GM12878 (cell line): ENCODE results near the gene SMIM35. TPM values are rescaled to one million over a fixed set of nuclear protein-coding genes. Genes with fewer than 3 reads are reported as not detected.

Experiments used
- ASH2L ChIP-seq: fragments of 300-600, 200-600 bp; sonication (generic); IDR thresholded peaks from 2 replicates; pipeline ENCODE4 v1.6.1; 2017; ENCODE audit warnings: low read depth, mild to moderate bottlenecking, borderline replicate concordance
- CBX3 ChIP-seq: fragments of 200-600 bp; sonication (generic); IDR thresholded peaks from 2 replicates; pipeline ENCODE4 v1.6.1; 2016; ENCODE audit warnings: low read depth, borderline replicate concordance
- CREM ChIP-seq: IDR thresholded peaks from 2 replicates; pipeline ENCODE4 v1.6.1; 2014; ENCODE audit warnings: antibody characterized with exemption, low read depth
- MEF2A ChIP-seq: IDR thresholded peaks from 2 replicates; pipeline ENCODE4 v1.6.1; 2011; ENCODE audit warnings: low read depth, mild to moderate bottlenecking, low read length, moderate library complexity; ENCODE audit not compliant: insufficient read depth
- MYB ChIP-seq: fragments of 150-350 bp; IDR thresholded peaks from 2 replicates; pipeline ENCODE4 v1.6.1; 2014; ENCODE audit warnings: mild to moderate bottlenecking, low read depth, low read length, borderline replicate concordance
- POLR2AphosphoS5 ChIP-seq: IDR thresholded peaks from 2 replicates; pipeline ENCODE4 v1.6.1; 2011; ENCODE audit warnings: mild to moderate bottlenecking, low read length, inconsistent platforms
- RBBP5 ChIP-seq: fragments of 200-600 bp; sonication (generic); conservative IDR thresholded peaks from 2 replicates; pipeline ENCODE4 v1.6.1; 2016
- SPI1 ChIP-seq: IDR thresholded peaks from 2 replicates; pipeline ENCODE4 v1.6.1; 2011; ENCODE audit warnings: low read depth, mild to moderate bottlenecking, low read length, moderate library complexity, borderline replicate concordance; ENCODE audit not compliant: insufficient read depth
- TAF1 ChIP-seq: IDR thresholded peaks from 2 replicates; pipeline ENCODE4 v1.6.1; 2011; ENCODE audit warnings: mild to moderate bottlenecking, low read depth, low read length, borderline replicate concordance
- polyA plus RNA-seq, 11 experiments: library from polyadenylated mRNA; depleted of rRNA in 4 of 11; unstranded in 6 of 11; stranded (reverse) in 5 of 11; fragments of >200 nt; fragmentation: Nextera tagmentation in 4 of 11; fragmentation: Illumina TruSeq in 1 of 11; extraction: Ambion mirVana in 4 of 11; extraction: Trizol in 1 of 11; gene quantifications; 1 replicate in 1 of 11; 2 replicates in 10 of 11; pipeline versions ENCODE4 v1.2.1 to v1.2.3, GENCODE V29; 2011 to 2016; ENCODE audit warnings: inconsistent platforms in 2 of 11, missing spikeins in 2 of 11, low read depth in 1 of 11
- total RNA-seq, 4 experiments: library from RNA; depleted of rRNA in 3 of 4; stranded (reverse); fragments of >200 nt in 3 of 4; fragmentation: Illumina TruSeq in 1 of 4; extraction: Trizol in 1 of 4; gene quantifications; 2 replicates each; pipeline versions ENCODE4 v1.2.1 to v1.2.3, GENCODE V29; 2013 to 2021
- TF ChIP-seq, protein P1 (sequence below): fragments of 150-350 bp; IDR thresholded peaks from 2 replicates; pipeline ENCODE4 v1.6.1; 2016; ENCODE audit warnings: low read depth, low read length
- TF ChIP-seq, protein P2 (sequence below): fragments of 450-650 bp; formaldehyde crosslinking; IDR thresholded peaks from 2 replicates; pipeline ENCODE4 v1.5.0; 2022; ENCODE audit warnings: mild to moderate bottlenecking, missing genetic modification characterization

SMIM35 gene
- total and polyA plus RNA-seq, 10 of the 15 experiments (the other 5 are each of a cell fraction or from before 2014, with no cell fraction given): 0.02 to 1.1 (median 0.05) TPM; not detected in 5

DNA sequence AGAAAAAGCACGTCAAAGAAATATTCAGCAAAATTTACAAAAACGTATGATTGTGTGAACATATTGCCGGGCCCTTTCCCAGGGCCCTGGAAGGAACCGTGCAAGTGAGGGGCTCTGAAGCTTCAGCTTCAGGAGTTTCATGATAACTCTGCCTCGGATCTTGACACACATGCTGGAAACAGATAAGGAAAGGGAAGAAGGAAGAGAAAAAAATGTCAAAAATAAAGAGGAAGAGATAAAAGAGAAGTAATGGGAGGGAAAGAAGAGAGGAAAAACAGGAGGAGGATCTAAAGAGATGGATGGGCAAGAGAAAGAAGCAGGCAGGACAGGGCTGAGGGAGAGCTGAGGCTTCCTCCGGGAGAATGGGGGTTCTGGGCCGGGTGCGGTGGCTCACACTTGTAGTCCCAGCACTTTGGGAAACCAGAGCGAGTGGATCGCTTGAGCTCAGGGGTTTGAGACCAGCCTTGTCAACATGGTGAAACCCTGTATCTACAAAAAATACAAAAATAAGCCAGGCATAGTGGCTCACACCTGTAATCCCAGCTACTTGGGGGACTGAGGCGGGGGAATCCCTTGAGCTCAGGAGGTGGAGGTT lies 12.6 kb downstream of the SMIM35 start (continued):
- TF ChIP-seq POLR2AphosphoS5 (no peak), CBX3 (no peak), SPI1 (no peak), MYB (no peak), MEF2A (no peak), ASH2L (no peak), TAF1 (no peak), RBBP5 (no peak), CREM (no peak)
- TF ChIP-seq, protein P1, sequence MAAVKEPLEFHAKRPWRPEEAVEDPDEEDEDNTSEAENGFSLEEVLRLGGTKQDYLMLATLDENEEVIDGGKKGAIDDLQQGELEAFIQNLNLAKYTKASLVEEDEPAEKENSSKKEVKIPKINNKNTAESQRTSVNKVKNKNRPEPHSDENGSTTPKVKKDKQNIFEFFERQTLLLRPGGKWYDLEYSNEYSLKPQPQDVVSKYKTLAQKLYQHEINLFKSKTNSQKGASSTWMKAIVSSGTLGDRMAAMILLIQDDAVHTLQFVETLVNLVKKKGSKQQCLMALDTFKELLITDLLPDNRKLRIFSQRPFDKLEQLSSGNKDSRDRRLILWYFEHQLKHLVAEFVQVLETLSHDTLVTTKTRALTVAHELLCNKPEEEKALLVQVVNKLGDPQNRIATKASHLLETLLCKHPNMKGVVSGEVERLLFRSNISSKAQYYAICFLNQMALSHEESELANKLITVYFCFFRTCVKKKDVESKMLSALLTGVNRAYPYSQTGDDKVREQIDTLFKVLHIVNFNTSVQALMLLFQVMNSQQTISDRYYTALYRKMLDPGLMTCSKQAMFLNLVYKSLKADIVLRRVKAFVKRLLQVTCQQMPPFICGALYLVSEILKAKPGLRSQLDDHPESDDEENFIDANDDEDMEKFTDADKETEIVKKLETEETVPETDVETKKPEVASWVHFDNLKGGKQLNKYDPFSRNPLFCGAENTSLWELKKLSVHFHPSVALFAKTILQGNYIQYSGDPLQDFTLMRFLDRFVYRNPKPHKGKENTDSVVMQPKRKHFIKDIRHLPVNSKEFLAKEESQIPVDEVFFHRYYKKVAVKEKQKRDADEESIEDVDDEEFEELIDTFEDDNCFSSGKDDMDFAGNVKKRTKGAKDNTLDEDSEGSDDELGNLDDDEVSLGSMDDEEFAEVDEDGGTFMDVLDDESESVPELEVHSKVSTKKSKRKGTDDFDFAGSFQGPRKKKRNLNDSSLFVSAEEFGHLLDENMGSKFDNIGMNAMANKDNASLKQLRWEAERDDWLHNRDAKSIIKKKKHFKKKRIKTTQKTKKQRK: no peak
- TF ChIP-seq, protein P2, sequence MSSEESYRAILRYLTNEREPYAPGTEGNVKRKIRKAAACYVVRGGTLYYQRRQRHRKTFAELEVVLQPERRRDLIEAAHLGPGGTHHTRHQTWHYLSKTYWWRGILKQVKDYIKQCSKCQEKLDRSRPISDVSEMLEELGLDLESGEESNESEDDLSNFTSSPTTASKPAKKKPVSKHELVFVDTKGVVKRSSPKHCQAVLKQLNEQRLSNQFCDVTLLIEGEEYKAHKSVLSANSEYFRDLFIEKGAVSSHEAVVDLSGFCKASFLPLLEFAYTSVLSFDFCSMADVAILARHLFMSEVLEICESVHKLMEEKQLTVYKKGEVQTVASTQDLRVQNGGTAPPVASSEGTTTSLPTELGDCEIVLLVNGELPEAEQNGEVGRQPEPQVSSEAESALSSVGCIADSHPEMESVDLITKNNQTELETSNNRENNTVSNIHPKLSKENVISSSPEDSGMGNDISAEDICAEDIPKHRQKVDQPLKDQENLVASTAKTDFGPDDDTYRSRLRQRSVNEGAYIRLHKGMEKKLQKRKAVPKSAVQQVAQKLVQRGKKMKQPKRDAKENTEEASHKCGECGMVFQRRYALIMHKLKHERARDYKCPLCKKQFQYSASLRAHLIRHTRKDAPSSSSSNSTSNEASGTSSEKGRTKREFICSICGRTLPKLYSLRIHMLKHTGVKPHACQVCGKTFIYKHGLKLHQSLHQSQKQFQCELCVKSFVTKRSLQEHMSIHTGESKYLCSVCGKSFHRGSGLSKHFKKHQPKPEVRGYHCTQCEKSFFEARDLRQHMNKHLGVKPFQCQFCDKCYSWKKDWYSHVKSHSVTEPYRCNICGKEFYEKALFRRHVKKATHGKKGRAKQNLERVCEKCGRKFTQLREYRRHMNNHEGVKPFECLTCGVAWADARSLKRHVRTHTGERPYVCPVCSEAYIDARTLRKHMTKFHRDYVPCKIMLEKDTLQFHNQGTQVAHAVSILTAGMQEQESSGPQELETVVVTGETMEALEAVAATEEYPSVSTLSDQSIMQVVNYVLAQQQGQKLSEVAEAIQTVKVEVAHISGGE (CRISPR knock-in tag): no peak
- TF ChIP-seq, all 136 proteins: peak for 0
